ENCODE data around the gene MYO19.
"Not testable (repeated sequence)": the region's sequence is repeated elsewhere in the genome, so short reads cannot be mapped to it uniquely, and the experiment has no call there.

Gene MYO19

DNA sequence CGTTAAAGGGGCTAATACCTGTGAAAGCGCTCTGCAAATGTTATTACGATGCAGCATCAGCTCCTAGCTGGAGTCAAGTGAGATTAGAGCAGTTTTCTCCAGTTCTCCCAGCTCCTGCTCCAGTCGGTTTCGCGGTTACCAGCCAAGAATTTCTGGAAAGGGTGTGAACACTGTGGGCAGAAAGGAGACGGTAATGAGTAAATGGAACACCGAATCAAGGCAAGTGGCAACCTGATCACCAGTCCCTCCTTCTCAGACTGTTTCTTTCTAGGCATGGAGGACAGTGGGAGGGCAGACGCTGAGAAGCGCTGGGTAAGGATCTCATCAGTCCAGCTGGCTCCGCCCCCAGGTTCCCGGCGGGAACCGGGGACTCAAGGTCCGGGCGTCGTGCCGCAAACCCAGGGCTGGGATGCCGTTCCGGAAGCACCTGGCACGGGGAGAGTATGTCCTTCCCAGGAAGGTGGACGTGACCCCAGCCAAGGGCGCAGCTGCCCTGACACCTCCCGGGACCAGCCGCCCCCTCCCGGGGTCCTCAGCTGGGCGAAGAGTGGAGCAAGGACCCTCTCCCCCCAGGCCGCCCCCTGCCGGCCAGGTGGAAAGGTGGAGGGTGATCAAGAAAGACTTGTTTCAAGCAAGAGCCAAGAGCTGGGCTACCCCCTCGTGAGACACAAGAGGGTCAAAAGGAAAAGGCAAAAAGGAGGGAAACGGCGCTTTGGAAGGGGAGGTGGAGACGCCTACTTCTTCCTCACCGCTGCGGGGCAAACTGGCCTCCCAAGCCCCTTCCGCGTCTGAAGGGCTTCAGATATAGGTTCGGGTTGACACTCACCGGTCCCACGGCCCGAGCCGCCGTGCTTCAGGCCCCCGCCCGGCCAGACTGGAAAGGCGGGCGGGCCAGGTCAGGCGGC lies 481 bp downstream of the MYO19 start:
- peak; percentile 15 to 58 for DNase-seq (ENCODE audit: low read depth in 2 of 2)

DNA sequence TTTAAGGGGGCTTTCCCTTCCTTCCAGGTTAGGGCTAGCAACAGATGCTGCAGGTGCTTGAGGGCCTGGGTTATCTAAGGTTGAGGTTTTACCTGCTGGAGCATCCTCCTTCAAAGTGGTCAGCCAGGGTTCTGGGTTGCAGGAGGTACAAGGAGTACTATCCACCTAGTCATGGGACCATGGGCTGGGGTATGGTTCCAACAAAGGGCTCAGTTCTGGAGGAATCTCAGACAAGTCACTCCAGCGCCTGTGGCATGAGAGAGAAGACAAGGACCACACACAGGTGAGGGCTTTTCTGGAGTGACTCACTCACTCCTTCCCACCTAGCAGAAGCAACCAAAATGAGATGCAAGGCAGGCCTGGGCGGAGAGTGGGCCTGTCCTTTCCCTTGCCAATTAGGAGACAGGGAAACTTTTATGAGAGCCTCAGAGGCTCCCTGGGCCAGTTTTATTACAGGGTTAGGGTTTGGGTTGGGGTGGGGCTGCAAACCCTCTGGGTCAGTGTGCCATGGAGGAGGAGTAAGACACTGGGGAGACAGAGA lies 2.2 kb downstream of the MYO19 start:
- no peak for DNase-seq (ENCODE audit: low read depth in 2 of 2)

DNA sequence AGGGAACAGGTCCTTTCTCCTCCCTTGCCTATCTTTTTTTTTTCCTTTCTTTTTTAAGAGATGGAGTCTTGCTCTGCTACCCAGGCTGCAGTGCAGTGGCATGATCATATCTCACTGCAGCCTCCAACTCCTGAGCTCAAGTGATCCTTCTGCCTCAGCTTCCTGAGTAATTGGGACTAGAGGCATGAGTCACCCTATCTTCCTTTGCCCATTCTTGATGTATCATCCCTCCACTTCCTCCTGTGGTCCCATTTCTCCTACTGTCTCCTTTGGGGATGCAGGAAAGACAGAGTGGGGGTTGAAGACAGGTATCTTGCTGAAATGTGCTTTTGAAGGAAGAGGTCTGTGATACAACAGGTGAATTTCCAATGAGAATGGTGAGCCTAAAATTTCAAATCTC lies 5.5 kb downstream of the MYO19 start:
- DNase-seq (ENCODE audit: low read depth in 2 of 2), result no peak

DNA sequence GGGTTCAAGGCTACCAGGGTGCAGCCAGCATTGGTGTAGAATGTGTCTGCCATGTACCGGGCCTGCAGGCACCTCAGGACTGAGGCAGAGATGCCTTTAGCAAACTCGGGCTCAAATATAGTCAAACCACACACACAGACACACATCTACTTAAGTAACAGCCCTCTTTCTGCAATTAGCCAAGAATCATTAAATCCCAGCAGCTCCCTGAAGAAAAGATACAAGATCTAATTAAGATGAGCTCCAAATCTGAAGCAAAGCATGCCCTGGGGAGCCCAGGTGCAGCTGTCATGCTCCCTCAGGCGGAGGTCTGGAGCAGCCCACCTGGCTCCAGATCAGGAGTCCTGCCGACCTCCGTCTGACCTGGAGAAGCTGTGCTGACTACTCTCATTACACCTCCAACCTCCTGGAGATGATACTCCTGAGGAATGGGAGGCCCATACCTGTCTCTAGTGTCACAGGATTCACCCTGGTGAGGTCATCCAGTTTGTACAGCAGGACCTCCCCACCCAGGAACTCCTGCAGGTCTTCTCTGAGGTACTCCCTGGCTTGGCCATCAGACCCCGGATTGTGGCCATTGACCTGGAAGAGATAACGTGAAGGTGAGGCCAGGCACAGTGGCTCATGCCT lies 6.9 kb downstream of the MYO19 start:
- no peak for DNase-seq (ENCODE audit: low read depth in 2 of 2)

DNA sequence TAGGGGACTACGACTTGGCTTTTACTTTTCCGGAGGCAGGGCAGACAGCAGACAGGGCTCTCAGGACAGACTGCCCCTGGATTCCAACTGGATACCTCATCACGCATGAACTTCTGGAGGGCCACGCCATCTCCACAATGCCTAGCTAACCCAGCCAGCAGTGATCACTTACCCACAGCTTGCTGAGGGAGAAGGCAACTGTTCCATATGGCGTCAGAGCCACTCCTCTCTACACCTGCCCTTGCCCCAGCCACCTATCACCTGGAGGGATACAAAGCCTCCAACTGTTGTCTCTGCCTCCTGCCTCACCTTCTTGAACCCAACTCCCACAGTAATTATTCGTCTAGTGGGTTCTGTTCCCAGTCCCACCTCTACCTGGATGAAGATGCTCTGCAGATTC lies 8.8 kb downstream of the MYO19 start:
- DNase-seq (ENCODE audit: low read depth in 2 of 2), result no peak

DNA sequence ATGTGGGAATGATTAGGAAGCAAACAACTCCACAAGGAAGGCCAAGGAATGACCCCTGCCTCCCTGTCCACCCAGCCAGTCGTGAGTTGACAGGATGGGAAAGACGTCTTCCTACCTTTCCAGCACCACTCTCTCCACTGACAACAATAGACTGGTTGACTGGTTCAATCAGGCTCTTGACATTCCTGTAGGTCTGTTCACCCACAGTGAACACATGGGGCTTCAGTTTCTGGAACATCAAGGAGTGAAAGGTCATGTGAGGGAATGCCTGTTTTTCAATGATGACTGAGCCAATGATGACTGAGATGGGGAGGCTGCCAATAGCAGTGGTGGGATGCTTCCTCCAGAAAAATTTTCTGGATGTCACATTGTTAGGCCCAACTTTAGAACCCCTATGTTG lies 9.6 kb downstream of the MYO19 start:
- no peak for DNase-seq (ENCODE audit: low read depth in 2 of 2)

DNA sequence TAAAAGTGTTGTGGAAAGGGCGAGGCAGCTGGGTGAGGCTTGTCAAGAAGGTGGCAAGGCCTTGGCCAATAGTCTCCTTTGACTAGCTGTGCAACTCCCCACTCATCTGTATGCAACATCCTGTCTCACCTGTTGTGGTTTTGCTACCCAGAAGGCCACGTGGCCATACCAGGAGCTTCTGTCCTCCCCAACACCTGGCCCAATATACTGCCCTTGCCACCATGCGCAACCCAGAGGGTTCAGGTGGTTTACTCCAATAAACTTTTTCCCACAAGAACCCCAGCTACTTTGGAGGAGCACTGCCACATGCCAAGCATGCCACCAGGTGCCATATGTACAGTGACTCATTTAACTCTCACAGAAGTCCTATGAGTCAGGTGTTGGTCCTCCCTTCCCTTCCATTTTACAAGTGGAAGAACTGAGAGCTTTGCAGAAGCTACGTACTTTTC lies 10.2 kb downstream of the MYO19 start:
- DNase-seq (ENCODE audit: low read depth in 2 of 2), result no peak

DNA sequence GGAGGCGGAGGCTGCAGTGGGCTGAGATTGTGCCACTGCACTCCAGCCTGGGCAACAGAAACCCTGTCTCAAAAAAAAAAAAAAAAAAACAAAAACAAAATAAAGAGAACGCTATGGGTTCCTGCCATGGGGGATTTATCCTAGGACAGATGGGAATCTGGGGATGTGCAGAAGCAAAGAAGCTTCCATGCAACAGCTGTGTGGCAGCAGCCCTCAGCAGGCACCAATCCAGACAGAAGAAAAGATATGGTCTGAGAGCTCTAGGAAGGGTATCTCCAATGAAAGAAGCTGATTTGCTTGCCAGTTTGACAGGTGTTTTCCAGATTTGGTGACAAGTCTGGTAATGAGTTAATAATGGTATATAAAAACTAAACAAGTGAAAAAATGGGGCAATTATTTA lies 11.6 kb downstream of the MYO19 start:
- DNase-seq (ENCODE audit: low read depth in 2 of 2), result no peak

DNA sequence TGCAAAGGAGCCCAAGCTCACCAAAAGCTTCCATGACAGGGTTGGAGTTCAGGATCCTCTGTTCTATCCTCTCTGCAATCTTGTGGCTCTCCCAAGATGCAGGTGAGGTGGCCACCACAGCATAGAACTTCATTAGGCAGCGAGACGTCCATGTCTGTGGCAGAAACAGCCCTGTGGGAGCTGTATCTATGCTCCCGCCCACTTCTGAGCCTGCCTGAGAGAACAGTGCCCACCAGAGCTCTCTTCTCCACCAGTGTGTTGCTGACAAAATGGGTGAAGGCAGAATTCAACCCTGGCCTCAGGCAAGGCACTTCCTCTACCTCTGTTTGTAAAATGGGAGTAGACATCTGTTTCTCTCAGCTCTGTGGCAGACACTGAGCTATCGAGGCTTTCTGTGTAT lies 18.8 kb downstream of the MYO19 start:
- DNase-seq (ENCODE audit: low read depth in 2 of 2), result no peak

DNA sequence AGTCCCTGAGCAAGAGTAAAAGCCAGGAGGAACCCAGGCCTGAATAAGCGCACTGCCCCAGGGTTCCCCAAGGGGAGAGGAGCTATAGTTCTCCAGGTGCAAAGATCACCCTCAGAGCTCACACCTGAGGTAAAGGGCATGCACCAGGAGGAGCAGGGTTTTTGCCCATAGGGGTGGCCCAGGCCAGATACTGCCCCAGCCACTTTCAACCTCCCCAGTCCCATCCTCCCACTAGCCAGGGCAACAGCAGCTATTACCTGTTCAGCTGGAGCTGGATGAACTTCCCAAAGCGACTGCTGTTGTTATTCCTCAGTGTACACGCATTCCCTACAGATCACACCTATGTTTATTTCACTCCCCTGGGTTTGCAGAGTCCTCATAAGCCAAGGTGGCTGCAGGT lies 19.8 kb downstream of the MYO19 start:
- no peak for DNase-seq (ENCODE audit: low read depth in 2 of 2)

DNA sequence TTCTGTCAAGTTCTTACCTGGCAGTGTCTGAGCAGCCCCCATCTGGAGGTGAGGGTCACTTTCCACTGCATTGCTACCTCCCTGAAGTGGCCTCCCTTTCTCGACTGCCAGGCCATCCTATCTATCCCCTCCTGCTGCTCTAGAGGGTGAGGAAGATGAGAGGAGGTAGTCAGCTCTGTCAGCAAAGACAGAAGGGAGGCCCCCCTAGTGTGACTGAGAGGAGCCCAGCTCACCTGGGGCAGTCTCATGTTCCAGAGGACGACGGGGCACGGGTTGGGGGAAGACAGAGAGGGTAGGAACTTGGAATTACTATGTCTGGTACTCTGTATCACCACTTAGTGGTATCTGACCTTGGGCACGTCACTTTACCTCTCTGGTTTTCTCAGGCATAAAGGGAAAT lies 22.0 kb downstream of the MYO19 start:
- DNase-seq (ENCODE audit: low read depth in 2 of 2), result no peak

DNA sequence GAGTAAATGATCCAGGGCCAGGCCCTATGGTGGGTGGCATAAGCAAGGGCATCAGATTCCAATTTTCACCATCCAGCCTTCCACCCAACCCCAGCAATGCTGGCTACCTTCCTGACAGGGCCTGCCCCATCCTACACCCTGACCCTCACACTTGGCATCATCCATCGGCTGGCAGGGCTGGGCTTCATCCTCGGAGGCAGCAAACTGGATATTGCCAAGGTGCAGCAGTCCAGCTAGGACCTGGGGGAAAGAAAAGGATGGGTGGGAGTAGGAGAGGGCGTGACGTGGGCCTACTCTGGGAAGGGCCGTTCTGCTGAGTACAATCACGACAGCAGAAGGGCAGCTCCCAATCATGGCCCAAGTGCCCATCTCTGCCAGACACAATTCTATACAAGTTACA lies 23.5 kb downstream of the MYO19 start:
- no peak for DNase-seq (ENCODE audit: low read depth in 2 of 2)

DNA sequence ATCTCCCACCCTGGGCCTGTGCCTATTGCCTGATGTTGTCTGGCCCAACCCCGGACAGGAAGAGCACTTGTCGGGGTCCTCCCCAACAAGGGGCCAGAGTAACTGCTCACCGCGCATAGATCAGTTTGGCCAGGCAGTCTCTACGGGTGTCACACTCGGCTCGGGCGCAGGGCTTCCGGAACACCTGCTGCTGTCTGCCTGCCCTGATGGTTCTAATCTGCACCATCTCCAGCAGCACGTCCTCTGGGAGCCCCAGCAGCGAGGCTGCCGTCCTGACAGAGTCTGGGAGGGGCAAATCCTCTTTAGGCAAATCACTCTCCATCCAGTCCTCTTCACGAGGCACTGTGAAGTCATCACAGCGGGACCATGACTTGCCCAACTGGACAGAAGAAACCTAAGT lies 24.0 kb downstream of the MYO19 start:
- DNase-seq (ENCODE audit: low read depth in 2 of 2), result no peak

DNA sequence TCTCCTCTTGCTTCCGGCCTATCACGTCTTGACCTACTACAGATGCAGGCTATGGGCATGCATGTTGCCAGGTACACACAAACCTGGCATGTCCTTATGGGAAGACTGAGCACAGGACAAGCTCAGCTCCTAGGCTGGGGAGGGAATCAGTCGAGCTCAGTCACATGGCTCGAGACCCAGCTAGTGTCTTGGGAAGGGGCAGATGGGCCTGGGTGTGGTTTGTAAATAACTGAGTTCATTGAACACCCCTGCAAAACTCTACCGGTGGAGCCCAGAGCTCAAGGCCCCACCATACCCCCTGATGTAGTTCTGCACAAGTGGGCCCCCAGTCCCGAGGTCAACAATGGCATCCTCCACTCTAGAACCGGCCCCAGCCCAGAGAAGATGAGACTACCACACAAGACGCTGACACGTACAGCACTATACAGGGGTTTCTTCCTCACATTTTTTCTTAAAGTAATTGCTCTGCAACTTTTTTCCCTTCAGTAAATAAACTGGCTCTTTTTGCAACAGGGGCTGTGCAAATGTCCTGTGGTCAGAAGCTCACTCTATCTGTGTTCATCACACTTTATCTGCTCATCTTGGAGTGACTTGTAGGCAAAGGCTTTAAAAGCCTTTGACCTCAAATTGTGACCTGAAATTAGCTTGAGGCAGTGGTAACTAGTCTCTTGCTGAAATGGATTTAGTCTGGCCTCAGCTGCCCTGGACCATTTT lies 25.2 kb downstream of the MYO19 start:
- no peak for DNase-seq (ENCODE audit: low read depth in 2 of 2)

DNA sequence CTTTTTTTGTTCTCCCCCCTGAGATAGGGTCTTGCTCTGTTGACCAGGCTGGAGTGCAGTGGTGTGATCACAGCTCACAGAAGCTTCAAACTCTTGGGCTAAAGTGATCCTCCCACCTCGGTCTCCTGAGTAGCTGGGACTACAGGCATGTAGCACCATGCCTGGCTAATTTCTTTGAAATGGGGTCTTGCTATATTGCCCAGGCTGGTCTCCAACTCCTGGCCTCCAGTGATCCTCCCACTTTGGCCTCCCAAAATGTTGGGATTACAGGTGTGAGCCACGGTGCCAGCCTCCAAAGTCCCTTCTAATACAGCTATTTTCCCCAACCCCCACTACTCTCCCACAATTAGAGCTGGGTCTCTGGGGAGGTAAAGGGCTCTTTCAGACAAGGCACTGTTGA lies 26.2 kb downstream of the MYO19 start:
- not testable (repeated sequence) for DNase-seq (ENCODE audit: low read depth in 2 of 2)

DNA sequence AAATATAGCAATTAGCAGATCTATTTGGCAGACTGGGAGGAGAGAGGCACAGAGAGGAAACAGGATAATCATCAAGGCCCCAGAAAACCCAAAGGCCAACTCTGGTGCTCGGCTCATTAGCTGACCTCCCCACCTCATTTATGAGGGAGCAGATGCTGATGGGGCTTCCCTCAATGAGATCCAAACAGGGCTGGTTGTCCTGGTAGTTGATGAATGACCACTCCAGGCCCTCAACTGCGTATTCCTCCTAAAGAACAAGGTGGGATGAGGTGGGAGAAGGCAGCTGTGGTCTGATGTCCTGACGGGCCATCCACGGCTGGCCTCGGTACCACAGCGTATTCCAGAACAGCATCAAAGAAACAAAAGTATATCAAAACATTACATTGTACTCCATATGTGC lies 27.4 kb downstream of the MYO19 start:
- DNase-seq (ENCODE audit: low read depth in 2 of 2), result no peak

DNA sequence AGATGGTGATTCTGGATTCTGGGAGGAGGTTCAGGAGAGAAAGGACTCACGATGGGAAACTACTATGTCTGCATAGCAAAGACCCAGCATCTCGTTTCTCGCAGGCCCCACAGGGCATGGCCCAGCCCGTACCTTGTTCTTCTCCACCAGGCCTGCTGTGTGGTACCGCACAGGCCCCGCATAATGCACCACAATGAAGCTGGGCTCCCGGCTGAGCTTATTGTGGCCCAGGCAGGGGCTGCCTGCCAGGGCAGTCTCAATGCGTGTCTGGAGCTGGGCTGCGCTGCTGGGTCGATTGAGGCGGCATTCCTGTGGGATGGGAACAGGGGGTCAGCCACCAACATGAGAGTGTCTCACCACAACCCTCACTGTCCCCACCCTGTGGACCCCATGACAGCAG lies 27.8 kb downstream of the MYO19 start:
- no peak for DNase-seq (ENCODE audit: low read depth in 2 of 2)

DNA sequence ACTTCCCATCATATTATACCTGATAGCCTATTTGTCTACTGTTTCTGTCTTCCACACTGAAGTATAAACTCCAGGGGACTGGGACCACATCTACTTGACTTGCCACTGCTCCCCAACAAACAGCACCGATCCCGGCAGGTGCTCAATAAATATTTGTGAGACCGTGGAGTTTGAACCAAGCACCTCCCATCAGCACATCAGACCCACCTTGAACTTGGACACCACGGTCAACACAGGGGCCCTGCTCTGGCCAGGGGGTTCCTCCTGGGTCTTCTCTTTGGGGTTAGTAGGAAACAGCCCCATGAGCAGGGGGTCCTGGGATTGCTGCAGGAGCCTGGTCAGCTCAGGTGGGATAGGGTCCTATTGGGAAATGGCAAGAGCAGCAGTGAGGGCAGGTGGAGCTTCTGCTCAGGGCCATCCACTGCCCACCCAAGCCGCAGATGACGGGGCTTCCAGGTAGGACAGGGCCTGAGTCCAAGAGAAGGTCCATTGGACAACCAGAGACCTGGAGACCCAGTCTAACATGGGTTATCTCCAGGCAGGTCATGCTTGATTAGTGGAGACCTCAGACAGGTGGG lies 28.3 kb downstream of the MYO19 start:
- no peak for DNase-seq (ENCODE audit: low read depth in 2 of 2)

DNA sequence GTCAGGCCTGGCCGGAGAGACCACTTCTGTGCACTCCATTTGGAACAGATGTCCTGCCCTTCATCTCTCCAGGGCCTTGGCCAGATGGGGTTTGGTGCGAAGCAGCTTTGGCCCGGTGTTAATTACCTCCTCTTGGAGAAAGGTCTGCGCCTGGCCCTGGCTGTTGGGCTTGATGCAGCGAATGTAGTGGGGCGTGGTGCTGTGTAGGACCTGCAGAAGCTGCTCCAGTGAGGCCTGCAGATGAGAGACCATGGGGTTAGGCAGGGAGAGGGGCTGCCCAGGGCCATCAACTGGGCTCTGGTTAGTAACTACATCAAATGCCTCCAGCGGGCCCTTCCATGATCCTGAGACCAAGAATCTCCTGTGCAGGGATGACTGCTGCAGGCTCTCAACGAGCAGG lies 29.5 kb downstream of the MYO19 start:
- no peak for DNase-seq (ENCODE audit: low read depth in 2 of 2)

DNA sequence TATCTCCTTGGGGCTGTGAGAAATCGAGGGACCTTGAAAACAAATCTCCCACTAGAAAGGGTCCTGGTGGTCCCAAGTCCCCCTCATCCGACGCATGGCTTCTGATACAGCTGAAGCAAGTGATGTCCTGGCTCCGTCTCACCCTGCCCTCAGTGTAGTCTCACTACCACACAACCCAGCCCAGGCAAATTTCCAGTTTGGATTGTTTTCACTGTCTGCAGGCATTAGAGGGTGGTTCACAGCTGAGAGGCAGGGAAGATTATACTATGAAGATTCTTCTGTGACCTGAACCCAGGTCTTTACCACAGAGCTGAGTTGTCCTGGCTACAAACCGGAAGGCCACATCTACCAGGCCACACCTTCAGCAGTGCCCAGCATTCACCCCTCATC lies 30.5 kb downstream of the MYO19 start:
- DNase-seq (ENCODE audit: low read depth in 2 of 2), result no peak

DNA sequence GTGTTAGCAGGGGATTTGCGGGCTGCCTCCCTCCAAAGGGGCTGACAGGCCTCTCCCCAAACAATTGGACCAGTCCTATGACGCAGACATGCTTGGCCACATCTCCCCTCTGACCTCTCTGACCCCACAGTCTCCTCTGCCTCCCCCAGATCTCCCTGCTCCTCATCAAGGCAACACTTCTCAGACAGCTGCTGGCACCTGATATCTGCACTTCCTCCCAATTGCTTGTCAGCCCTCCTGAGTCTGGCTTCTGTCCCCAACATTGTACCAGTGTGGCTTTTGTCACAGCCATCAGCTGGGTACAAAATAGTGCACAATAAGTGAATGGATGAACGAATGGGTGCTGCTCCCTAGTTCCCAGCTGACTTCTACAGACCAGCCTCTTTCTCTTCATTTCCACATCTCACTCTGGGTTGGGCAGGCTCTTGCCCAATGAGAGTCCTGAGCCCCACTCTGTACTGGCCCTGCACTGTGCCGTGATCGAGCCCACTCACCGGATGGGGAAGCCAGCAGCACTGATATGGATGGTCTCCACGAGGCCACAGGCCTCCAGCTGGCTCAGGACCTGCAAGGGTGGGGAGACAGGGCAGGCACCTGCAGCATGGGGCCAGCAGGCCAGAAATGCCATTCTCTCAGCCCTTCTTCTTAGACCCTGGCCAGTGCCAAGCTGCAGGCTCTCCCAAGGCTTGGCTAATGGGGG lies 31.1 kb downstream of the MYO19 start:
- DNase-seq (ENCODE audit: low read depth in 2 of 2), result no peak

DNA sequence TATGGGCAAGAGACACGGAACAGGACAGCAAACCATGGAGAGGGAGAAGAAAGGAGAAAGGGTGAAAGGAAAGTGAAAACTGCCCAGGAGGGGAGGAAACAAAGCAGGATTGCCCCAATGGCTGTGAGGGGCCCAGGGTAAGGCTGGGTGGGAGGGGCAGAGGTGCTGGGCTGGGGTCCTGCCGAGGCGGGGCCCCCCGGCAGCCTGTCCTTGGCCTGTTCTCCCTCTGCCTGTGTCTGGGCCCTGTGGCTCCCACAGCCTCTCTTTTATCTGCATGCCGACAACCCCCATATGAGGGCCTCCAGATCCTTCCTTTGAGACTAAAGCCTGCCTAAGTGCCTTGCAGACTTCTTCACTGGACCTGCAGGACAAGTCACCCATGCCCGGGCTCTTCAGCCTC lies 32.7 kb downstream of the MYO19 start:
- no peak for DNase-seq (ENCODE audit: low read depth in 2 of 2)

Data from stimulated activated CD4-positive, alpha-beta T cell treated with anti-CD3 and anti-CD28 coated beads, Interleukin-12 subunit alpha, Interleukin-12 subunit beta, amount 100 ng/mL, for 24 hours (primary cell).